HEK293T (cell line): Measurements from ENCODE around the gene VSTM2L.
"Not testable (repeated sequence)": the region's sequence is repeated elsewhere in the genome, so short reads cannot be mapped to it uniquely, and the experiment has no call there.

Experiments used
- CTCF ChIA-PET: fragments of 350-600 bp; formaldehyde crosslinking; extraction: SDS; loops from one replicate; lab custom pipeline; 2021; ENCODE audit warnings: antibody characterized with exemption, inconsistent platforms; lab: Yijun Ruan, JAX
- POLR2A ChIA-PET: fragments of 350-600 bp; formaldehyde crosslinking; extraction: SDS; loops from one replicate; lab custom pipeline; 2020; ENCODE audit warnings: antibody characterized with exemption, inconsistent platforms; lab: Yijun Ruan, JAX
- DNase-seq: peaks from one replicate; pipeline ENCODE4 v3.0.0; 2012; ENCODE audit warnings: mixed read lengths; ENCODE audit errors: extremely low spot score
- ARNT ChIP-seq: fragments of 450-650 bp; IDR thresholded peaks from 2 replicates; pipeline ENCODE4 v1.6.1; 2017; ENCODE audit warnings: mild to moderate bottlenecking
- BHLHE40 ChIP-seq: fragments of 450-650 bp; IDR thresholded peaks from 2 replicates; pipeline ENCODE4 v1.6.1; 2016; ENCODE audit warnings: mild to moderate bottlenecking, moderate library complexity, borderline replicate concordance
- CTBP1 ChIP-seq: fragments of 450-650 bp; IDR thresholded peaks from 2 replicates; pipeline ENCODE4 v1.6.1; 2016; ENCODE audit warnings: borderline replicate concordance
- ELF4 ChIP-seq: fragments of 450-650 bp; IDR thresholded peaks from 2 replicates; pipeline ENCODE4 v1.6.1; 2017; ENCODE audit warnings: antibody characterized with exemption
- FOXA1 ChIP-seq: fragments of 450-650 bp; IDR thresholded peaks from 2 replicates; pipeline ENCODE4 v1.6.1; 2016; ENCODE audit warnings: mild to moderate bottlenecking
- FOXK2 ChIP-seq: fragments of 450-650 bp; IDR thresholded peaks from 2 replicates; pipeline ENCODE4 v1.6.1; 2016; ENCODE audit warnings: mild to moderate bottlenecking
- FOXM1 ChIP-seq: fragments of 450-650 bp; IDR thresholded peaks from 2 replicates; pipeline ENCODE4 v1.6.1; 2017; ENCODE audit warnings: mild to moderate bottlenecking, borderline replicate concordance
- HDGF ChIP-seq: fragments of 450-650 bp; IDR thresholded peaks from 2 replicates; pipeline ENCODE4 v1.6.1; 2017; ENCODE audit warnings: antibody characterized with exemption, borderline replicate concordance
- L3MBTL2 ChIP-seq: fragments of 450-650 bp; conservative IDR thresholded peaks from 2 replicates; pipeline ENCODE4 v1.6.1; 2016; ENCODE audit warnings: mild to moderate bottlenecking
- LEF1 ChIP-seq: fragments of 450-650 bp; IDR thresholded peaks from 2 replicates; pipeline ENCODE4 v1.6.1; 2017; ENCODE audit warnings: mild to moderate bottlenecking, borderline replicate concordance
- NFRKB ChIP-seq: fragments of 450-650 bp; IDR thresholded peaks from 2 replicates; pipeline ENCODE4 v1.6.1; 2016; ENCODE audit warnings: mild to moderate bottlenecking, moderate library complexity
- PKNOX1 ChIP-seq: fragments of 450-650 bp; IDR thresholded peaks from 2 replicates; pipeline ENCODE4 v1.6.1; 2016
- SP1 ChIP-seq: fragments of 450-650 bp; IDR thresholded peaks from 2 replicates; pipeline ENCODE4 v1.6.1; 2017
- SUZ12 ChIP-seq: fragments of 450-650 bp; IDR thresholded peaks from 2 replicates; pipeline ENCODE4 v1.6.1; 2016; ENCODE audit warnings: mild to moderate bottlenecking
- TARDBP ChIP-seq: fragments of 450-650 bp; IDR thresholded peaks from 2 replicates; pipeline ENCODE4 v1.6.1; 2016
- ZNF384 ChIP-seq: fragments of 450-650 bp; IDR thresholded peaks from 2 replicates; pipeline ENCODE4 v1.6.1; 2016

The VSTM2L gene

GRCh38 chr20:37958856-37959520, 56.1 kb downstream of the VSTM2L start:
- TF ChIP-seq BHLHE40 (no peak), NFRKB (no peak), LEF1 (no peak), L3MBTL2 (no peak), FOXA1 (no peak), CTBP1 (no peak)
- CTCF ChIA-PET: interaction anchor here (0.6 kb wide), 1 partner anchor 15 kb away, joined by 3 read pairs; no protein-coding TSS in a partner anchor
- no peak for DNase-seq
- POLR2A ChIA-PET: no interaction called here

DNA sequence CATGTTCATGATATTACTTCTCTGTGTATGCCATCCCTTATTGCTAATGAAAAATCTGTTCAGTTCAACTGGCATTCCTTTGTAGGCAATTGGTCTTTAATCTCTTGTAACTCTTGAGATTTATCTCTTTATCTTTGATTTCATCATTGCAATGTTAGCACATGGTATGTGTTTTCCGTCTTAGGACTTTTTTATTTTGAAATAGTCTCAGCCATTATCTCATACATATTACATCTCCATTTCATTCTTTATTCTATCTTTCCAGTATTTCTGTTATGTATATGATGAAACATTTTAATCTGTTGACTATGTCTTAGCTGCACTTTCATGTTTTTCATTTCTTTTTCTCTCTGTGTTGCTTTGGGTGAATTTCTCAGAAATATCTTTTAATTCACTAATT, 58.1 kb downstream of the VSTM2L start:
- ChIA-PET CTCF (no interaction called here), POLR2A (no interaction called here)
- TF ChIP-seq ELF4: no peak
- no peak for TF ChIP-seq FOXK2
- no peak for TF ChIP-seq PKNOX1
- TF ChIP-seq L3MBTL2: no peak
- no peak for TF ChIP-seq BHLHE40
- no peak for TF ChIP-seq CTBP1
- TF ChIP-seq TARDBP: no peak
- TF ChIP-seq ZNF384: no peak
- TF ChIP-seq ARNT: no peak
- TF ChIP-seq LEF1: no peak
- TF ChIP-seq FOXM1: no peak
- no peak for TF ChIP-seq FOXA1
- no peak for TF ChIP-seq HDGF
- no peak for TF ChIP-seq SP1
- TF ChIP-seq SUZ12: no peak
- no peak for TF ChIP-seq NFRKB
- DNase-seq: no peak

DNA sequence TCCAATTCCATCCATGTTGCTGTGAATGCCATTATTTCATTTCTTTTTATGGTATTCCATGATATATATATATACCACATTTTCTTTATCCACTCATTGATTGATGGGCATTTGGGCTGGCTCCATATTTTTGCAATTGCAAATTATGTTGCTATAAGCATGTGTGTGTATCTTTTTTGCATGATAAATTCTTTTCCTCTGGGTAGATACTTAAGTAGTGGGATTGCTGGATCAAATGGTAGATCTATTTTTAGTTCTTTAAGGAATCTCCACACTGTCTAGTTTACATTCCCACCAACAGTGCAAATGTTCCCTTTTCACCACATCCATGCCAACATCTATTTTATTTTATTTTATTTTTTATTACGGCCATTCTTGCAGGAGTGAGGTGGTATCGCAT, 60.6 kb downstream of the VSTM2L start:
- POLR2A ChIA-PET, DNase-seq, CTCF ChIA-PET: not testable (repeated sequence)

- CTCF ChIA-PET: no interaction called here
- no peak for DNase-seq
- POLR2A ChIA-PET: no interaction called here
- no peak for TF ChIP-seq SP1
- no peak for TF ChIP-seq NFRKB
- TF ChIP-seq ARNT: no peak
- TF ChIP-seq L3MBTL2: no peak
- TF ChIP-seq ZNF384: no peak
- TF ChIP-seq SUZ12: no peak
- no peak for TF ChIP-seq ELF4
- no peak for TF ChIP-seq BHLHE40
- TF ChIP-seq HDGF: no peak
- no peak for TF ChIP-seq CTBP1
- no peak for TF ChIP-seq FOXA1
These were observed 66.0 kb downstream of the VSTM2L start for GRCh38 chr20:37968841-37969401.

GRCh38 chr20:37969949-37970855, 67.3 kb downstream of the VSTM2L start:
- CTCF ChIA-PET: no interaction called here
- POLR2A ChIA-PET: no interaction called here
- no peak for DNase-seq
- TF ChIP-seq PKNOX1: no peak
- no peak for TF ChIP-seq FOXK2
- no peak for TF ChIP-seq TARDBP
- TF ChIP-seq SP1: no peak
- TF ChIP-seq SUZ12: no peak
- no peak for TF ChIP-seq BHLHE40
- no peak for TF ChIP-seq HDGF
- no peak for TF ChIP-seq FOXA1
- no peak for TF ChIP-seq LEF1
- TF ChIP-seq CTBP1: no peak
- no peak for TF ChIP-seq ZNF384
- no peak for TF ChIP-seq ARNT
- no peak for TF ChIP-seq FOXM1

- TF ChIP-seq BHLHE40: no peak
- TF ChIP-seq FOXA1: no peak
- no peak for TF ChIP-seq ZNF384
- TF ChIP-seq HDGF: no peak
- no peak for TF ChIP-seq ARNT
- no peak for TF ChIP-seq FOXM1
- TF ChIP-seq FOXK2: no peak
- no peak for TF ChIP-seq TARDBP
- no peak for TF ChIP-seq NFRKB
- TF ChIP-seq LEF1: no peak
- TF ChIP-seq CTBP1: no peak
- no peak for TF ChIP-seq SP1
- no peak for TF ChIP-seq SUZ12
- TF ChIP-seq PKNOX1: no peak
- no peak for TF ChIP-seq ELF4
- TF ChIP-seq L3MBTL2: no peak
- POLR2A ChIA-PET: no interaction called here
- CTCF ChIA-PET: no interaction called here
- DNase-seq: no peak
These were observed 67.9 kb downstream of the VSTM2L start for GRCh38 chr20:37970856-37971245.
